ENCODE results near the gene IP6K1.

IP6K1 gene

GRCh38 chr3:49712631-49713317, 73.6 kb downstream of the IP6K1 start:
- no peak for TF ChIP-seq CTCF (IDR thresholded peaks at IDR 0.05)

DNA sequence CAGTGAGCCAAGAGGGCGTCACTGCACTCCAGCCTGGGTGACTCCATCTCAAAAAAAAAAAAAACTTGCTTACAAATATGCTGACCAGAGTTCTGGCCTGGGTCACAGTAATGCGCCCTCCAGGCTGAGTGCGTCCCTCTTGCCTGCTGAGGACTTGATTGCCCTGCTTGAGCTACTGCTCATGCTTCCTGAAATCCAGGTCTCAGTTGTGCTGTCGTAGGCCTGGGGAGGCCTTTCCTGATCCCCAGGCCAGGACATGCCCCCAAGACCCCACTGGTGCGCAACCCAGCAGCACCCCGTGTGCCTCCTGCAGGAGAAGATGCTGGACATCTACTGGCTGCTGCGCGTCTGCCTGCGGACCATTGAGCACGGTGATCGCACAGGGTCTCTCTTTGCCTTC, 74.2 kb downstream of the IP6K1 start:
- no peak for TF ChIP-seq CTCF (IDR thresholded peaks at IDR 0.05)

DNA sequence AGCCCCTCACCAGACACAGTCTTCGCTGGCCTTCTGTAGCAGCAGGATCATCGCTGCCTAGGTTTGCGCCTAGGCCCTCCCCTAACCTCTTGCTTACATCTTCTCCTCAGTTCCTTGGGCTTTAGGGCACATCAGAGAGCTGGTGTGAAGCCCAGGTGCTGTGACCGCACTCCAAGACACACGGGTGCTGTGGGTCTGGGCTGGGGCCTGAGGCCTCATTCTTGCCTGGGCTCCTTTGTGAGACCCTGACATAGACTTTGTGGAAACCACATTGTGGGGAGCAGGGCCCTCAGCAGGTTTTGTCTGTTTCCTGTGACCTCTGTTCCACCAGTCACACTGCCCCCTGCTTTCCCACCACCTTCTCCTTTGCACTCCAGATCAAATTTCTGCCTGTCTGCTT, 74.9 kb downstream of the IP6K1 start:
- TF ChIP-seq CTCF (IDR thresholded peaks at IDR 0.05) = no peak

DNA sequence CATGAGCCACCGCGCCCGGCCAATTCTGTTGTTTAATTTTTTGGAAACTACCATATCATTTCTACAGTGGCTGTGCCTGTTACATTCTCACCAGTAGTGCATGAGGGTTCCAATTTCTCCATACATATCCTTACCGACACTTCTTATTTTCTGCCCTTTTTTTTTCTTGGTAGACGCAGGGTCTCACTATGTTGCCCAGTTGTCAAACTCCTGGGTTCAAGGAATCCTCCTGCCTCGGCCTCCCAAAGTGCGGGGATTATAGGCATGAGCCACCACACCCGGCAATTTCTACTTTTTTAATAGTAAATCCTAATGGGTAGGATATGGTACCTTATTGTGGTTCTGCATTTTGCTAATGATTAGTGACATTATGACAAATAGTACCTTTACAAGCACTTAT, 76.5 kb downstream of the IP6K1 start:
- no peak for TF ChIP-seq CTCF (IDR thresholded peaks at IDR 0.05)

DNA sequence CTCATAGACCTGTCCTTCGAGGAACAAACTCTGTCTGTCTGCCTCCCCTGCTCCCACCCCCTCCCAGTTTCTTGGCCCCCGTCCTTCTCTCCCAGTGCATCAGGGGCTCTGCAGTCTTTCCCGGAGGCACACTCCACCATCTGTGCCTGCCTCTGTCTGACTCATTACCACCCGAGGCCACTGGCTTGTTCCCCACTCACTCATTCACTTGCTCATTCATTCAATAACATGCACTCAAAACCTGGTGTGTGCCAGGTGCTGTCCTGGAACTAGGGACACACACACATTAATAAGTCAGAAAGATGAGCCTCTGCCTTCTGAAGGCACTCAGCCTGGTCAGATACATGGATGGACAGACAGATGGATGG, 79.2 kb downstream of the IP6K1 start:
- TF ChIP-seq CTCF (IDR thresholded peaks at IDR 0.05) = no peak

DNA sequence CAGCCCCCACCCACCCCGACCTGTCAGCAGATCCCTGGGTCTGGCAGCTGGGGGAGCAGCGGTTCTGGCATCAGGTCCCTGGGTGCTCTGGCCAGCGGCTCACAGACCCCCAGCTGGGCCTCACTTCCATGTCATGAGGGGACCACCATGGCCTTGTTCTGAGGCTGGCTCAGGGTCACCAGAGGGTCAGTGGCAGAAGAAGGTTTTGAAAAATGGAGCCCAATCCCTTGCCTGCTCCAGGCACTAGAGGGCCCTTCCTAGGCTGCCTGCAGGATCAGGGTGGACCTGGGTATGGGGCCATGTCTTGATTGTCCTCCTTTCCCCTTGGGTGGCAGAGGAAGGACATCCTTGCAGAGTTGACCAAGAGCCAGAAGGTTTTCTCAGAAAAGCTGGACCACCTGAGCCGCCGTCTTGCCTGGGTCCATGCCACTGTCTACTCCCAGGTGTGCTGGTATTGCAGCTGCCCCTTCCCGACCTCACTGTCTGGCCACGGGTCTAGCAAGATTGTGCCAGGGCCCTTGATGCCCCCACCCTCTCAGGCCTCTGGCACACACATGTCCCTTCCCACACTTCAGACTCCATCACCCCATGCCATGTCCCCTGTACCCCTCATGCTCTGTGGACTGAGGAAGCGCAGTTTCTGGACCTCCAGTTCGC, 79.8 kb downstream of the IP6K1 start:
- TF ChIP-seq CTCF (IDR thresholded peaks at IDR 0.05) = no peak

GRCh38 chr3:49705390-49705960, 80.9 kb downstream of the IP6K1 start:
- TF ChIP-seq CTCF (IDR thresholded peaks at IDR 0.05) = no peak

Measured in LNCAP (cell line).